WTC11 (cell line): ENCODE measurements around the gene TP73. TPM values are rescaled to one million over a fixed set of nuclear protein-coding genes. Genes with fewer than 3 reads are reported as not detected.

Experiments used
- ATAC-seq: fragments of 200-7000 bp; cut with Tn5 transposase; 2 replicates; pipeline ENCODE4 v1.10.0; 2021; ENCODE audit warnings: mild to moderate bottlenecking, moderate library complexity
- CTCF ChIA-PET: fragments of 300-600 bp; sonication (Branson Sonifier 250); formaldehyde crosslinking; loops from one replicate; lab custom pipeline; 2021; ENCODE audit warnings: antibody characterized with exemption; lab: Charles Lee
- POLR2A ChIA-PET: fragments of 350-600 bp; sonication (Branson Sonifier 250); formaldehyde crosslinking; loops from one replicate; lab custom pipeline; 2021; ENCODE audit warnings: antibody characterized with exemption; lab: Charles Lee
- DNase-seq: peaks from one replicate; pipeline ENCODE4 v3.0.0; 2021; ENCODE audit warnings: low spot score
- H3K27ac Mint-ChIP-seq: 2 replicates; pipeline ENCODE4 v1.8.0; 2021; ENCODE audit warnings: mixed read lengths
- H3K27me3 Mint-ChIP-seq: 2 replicates; pipeline ENCODE4 v1.8.0; 2021; ENCODE audit warnings: low read depth, mild to moderate bottlenecking, moderate library complexity, mixed read lengths
- H3K36me3 Mint-ChIP-seq: 2 replicates; pipeline ENCODE4 v1.8.0; 2021; ENCODE audit warnings: mixed read lengths
- H3K4me1 Mint-ChIP-seq: 2 replicates; pipeline ENCODE4 v1.8.0; 2022; ENCODE audit warnings: mixed read lengths
- H3K4me3 Mint-ChIP-seq: 2 replicates; pipeline ENCODE4 v1.8.0; 2021; ENCODE audit warnings: mild to moderate bottlenecking, moderate library complexity, mixed read lengths
- H3K9me3 Mint-ChIP-seq: 2 replicates; pipeline ENCODE4 v1.8.0; 2021; ENCODE audit warnings: mixed read lengths
- CBFB ChIP-seq: sonication (generic); formaldehyde crosslinking; IDR thresholded peaks from 2 replicates; pipeline ENCODE4 v1.8.1; 2022; ENCODE audit warnings: mild to moderate bottlenecking, low read depth, missing genetic modification reagents
- CDX4 ChIP-seq: fragments of 250-450 bp; sonication (Bioruptor Pico); IDR thresholded peaks from 2 replicates; pipeline ENCODE4 v1.9.0; 2021; ENCODE audit warnings: moderate library complexity, mild to moderate bottlenecking, inconsistent platforms, borderline replicate concordance
- E2F5 ChIP-seq: sonication (generic); formaldehyde crosslinking; IDR thresholded peaks from 2 replicates; pipeline ENCODE4 v1.8.1; 2022; ENCODE audit warnings: mild to moderate bottlenecking, moderate library complexity, missing genetic modification reagents
- ELF4 ChIP-seq: sonication (generic); formaldehyde crosslinking; IDR thresholded peaks from 2 replicates; pipeline ENCODE4 v1.8.1; 2022; ENCODE audit warnings: low read depth, mild to moderate bottlenecking, moderate library complexity, missing genetic modification reagents
- EMX1 ChIP-seq: fragments of 250-450 bp; sonication (Bioruptor Pico); IDR thresholded peaks from 2 replicates; pipeline ENCODE4 v1.8.0; 2021; ENCODE audit warnings: mild to moderate bottlenecking
- FOXK1 ChIP-seq: sonication (generic); formaldehyde crosslinking; IDR thresholded peaks from 2 replicates; pipeline ENCODE4 v1.8.0; 2022; ENCODE audit warnings: mild to moderate bottlenecking, moderate library complexity, missing genetic modification reagents
- GRHL2 ChIP-seq: fragments of 250-450 bp; sonication (Bioruptor Pico); IDR thresholded peaks from 2 replicates; pipeline ENCODE4 v1.8.0; 2022; ENCODE audit warnings: mild to moderate bottlenecking, moderate library complexity; ENCODE audit not compliant: insufficient replicate concordance, severe bottlenecking
- HMGXB4 ChIP-seq: sonication (generic); formaldehyde crosslinking; IDR thresholded peaks from 2 replicates; pipeline ENCODE4 v1.8.1; 2023; ENCODE audit warnings: mild to moderate bottlenecking, moderate library complexity, missing genetic modification reagents
- NFATC4 ChIP-seq: fragments of 250-450 bp; sonication (Bioruptor Pico); IDR thresholded peaks from 2 replicates; pipeline ENCODE4 v1.9.0; 2021; ENCODE audit warnings: mild to moderate bottlenecking
- NR3C1 ChIP-seq: sonication (generic); formaldehyde crosslinking; conservative IDR thresholded peaks from 2 replicates; pipeline ENCODE4 v1.8.1; 2023; ENCODE audit warnings: low read depth, mild to moderate bottlenecking, missing genetic modification reagents
- PRDM15 ChIP-seq: sonication (generic); formaldehyde crosslinking; IDR thresholded peaks from 2 replicates; pipeline ENCODE4 v1.8.0; 2022; ENCODE audit warnings: missing genetic modification reagents
- SOX15 ChIP-seq: fragments of 250-450 bp; sonication (Bioruptor Pico); IDR thresholded peaks from 2 replicates; pipeline ENCODE4 v1.9.0; 2021; ENCODE audit warnings: mild to moderate bottlenecking
- STAT6 ChIP-seq: sonication (generic); formaldehyde crosslinking; conservative IDR thresholded peaks from 2 replicates; pipeline ENCODE4 v1.8.1; 2023; ENCODE audit warnings: mild to moderate bottlenecking, low read depth, missing genetic modification reagents, moderate library complexity
- TP53 ChIP-seq: sonication (generic); formaldehyde crosslinking; IDR thresholded peaks from 2 replicates; pipeline ENCODE4 v1.8.1; 2023; ENCODE audit warnings: mild to moderate bottlenecking, missing genetic modification reagents
- ZBTB21 ChIP-seq: sonication (generic); formaldehyde crosslinking; IDR thresholded peaks from 2 replicates; pipeline ENCODE4 v1.8.1; 2023; ENCODE audit warnings: mild to moderate bottlenecking, missing genetic modification reagents, borderline replicate concordance
- ZBTB43 ChIP-seq: sonication (generic); formaldehyde crosslinking; IDR thresholded peaks from 2 replicates; pipeline ENCODE4 v1.8.1; 2023; ENCODE audit warnings: mild to moderate bottlenecking, missing genetic modification reagents
- ZMAT4 ChIP-seq: fragments of 250-450 bp; sonication (Bioruptor Pico); IDR thresholded peaks from 2 replicates; pipeline ENCODE4 v1.9.0; 2021; ENCODE audit warnings: mild to moderate bottlenecking
- ZNF121 ChIP-seq: sonication (generic); formaldehyde crosslinking; IDR thresholded peaks from 2 replicates; pipeline ENCODE4 v1.8.0; 2023; ENCODE audit warnings: missing genetic modification reagents
- ZNF423 ChIP-seq: fragments of 250-450 bp; sonication (Bioruptor Pico); IDR thresholded peaks from 2 replicates; pipeline ENCODE4 v2.1.2; 2022; ENCODE audit warnings: mild to moderate bottlenecking, moderate library complexity
- ZNF425 ChIP-seq: fragments of 250-450 bp; sonication (Bioruptor Pico); conservative IDR thresholded peaks from 2 replicates; pipeline ENCODE4 v1.9.0; 2021; ENCODE audit warnings: mild to moderate bottlenecking
- total RNA-seq: library from RNA; stranded (reverse); gene quantifications from 3 replicates; pipeline ENCODE4 v1.2.3, GENCODE V29; 2021

The TP73 gene
- total RNA-seq, 1 experiment from 2014 or later = 5.7 TPM

GRCh38 chr1:3707298-3707938 is 55.1 kb downstream of the TP73 start:
- Mint-ChIP-seq H3K36me3 (no peaks in the 10 kb centered on the region), H3K27me3 (peaks cover 4% of the 10 kb centered on the region), H3K9me3 (no peaks in the 10 kb centered on the region), H3K4me3 (peak overlapping the region; percentile 53), H3K27ac (0 out of 2 replicates have a peak overlapping the region, but pooled peaks have one; percentile 36), H3K4me1 (peaks cover 15% of the 10 kb centered on the region)
- ChIA-PET CTCF (interaction anchor here (3.5 to 3.6 kb wide), 2 partner anchors 12 to 17 kb away, joined by 22 to 30 read pairs; no protein-coding TSS in a partner anchor), POLR2A (no interaction called here)
- TF ChIP-seq E2F5 (CRISPR knock-in tag) (0 out of 2 replicates have a peak, but pooled peaks have one; percentile 37), CBFB (CRISPR knock-in tag) (no peak), ZNF425 (CRISPR knock-in tag) (no peak), FOXK1 (CRISPR knock-in tag) (0 out of 2 replicates have a peak, but pooled peaks have one; percentile 31), ZBTB21 (CRISPR knock-in tag) (no peak), ZNF121 (CRISPR knock-in tag) (0 out of 2 replicates have a peak, but pooled peaks have one; percentile 49), PRDM15 (CRISPR knock-in tag) (peak; percentile 81)
- DNase-seq (peak; percentile 66), ATAC-seq (peak; percentile 84)

- POLR2A ChIA-PET = no interaction called here
- H3K4me3 Mint-ChIP-seq = no peak overlapping the region
- TF ChIP-seq TP53 (CRISPR knock-in tag) = no peak
- TF ChIP-seq EMX1 (CRISPR knock-in tag) = no peak
- TF ChIP-seq CDX4 (CRISPR knock-in tag) = no peak
- TF ChIP-seq NFATC4 (CRISPR knock-in tag) = no peak
- no peak for TF ChIP-seq STAT6 (CRISPR knock-in tag)
- TF ChIP-seq ZNF423 (CRISPR knock-in tag) = no peak
- TF ChIP-seq ZBTB43 (CRISPR knock-in tag) = no peak
- no peak for TF ChIP-seq NR3C1 (CRISPR knock-in tag)
- TF ChIP-seq HMGXB4 = no peak
- TF ChIP-seq ZMAT4 (CRISPR knock-in tag) = no peak
- no peak for TF ChIP-seq SOX15 (CRISPR knock-in tag)
- TF ChIP-seq GRHL2 (CRISPR knock-in tag) = no peak
- no peak for TF ChIP-seq ELF4 (CRISPR knock-in tag)
Observed at GRCh38 chr1:3707939-3708328, 55.6 kb downstream of the TP73 start.

More at GRCh38 chr1:3707939-3708328, 55.6 kb downstream of the TP73 start:
- Mint-ChIP-seq H3K36me3 (no peaks in the 10 kb centered on the region), H3K27me3 (peaks cover 4% of the 10 kb centered on the region), H3K9me3 (no peaks in the 10 kb centered on the region), H3K27ac (no peak overlapping the region), H3K4me1 (peaks cover 15% of the 10 kb centered on the region)
- DNase-seq = no peak
- no peak for ATAC-seq
- CTCF ChIA-PET = interaction anchor here (0.8 to 3.6 kb wide), 4 partner anchors 10 to 19 kb away, joined by 3 to 30 read pairs (median 14); no protein-coding TSS in a partner anchor
